ENCODE measurements around the gene ZNF384.

ZNF384 gene

GRCh38 chr12:6699259-6699988 lies 10.2 kb upstream of the ZNF384 start:
- no peak for DNase-seq

GRCh38 chr12:6698352-6699046 lies 9.3 kb upstream of the ZNF384 start:
- no peak for DNase-seq

DNA sequence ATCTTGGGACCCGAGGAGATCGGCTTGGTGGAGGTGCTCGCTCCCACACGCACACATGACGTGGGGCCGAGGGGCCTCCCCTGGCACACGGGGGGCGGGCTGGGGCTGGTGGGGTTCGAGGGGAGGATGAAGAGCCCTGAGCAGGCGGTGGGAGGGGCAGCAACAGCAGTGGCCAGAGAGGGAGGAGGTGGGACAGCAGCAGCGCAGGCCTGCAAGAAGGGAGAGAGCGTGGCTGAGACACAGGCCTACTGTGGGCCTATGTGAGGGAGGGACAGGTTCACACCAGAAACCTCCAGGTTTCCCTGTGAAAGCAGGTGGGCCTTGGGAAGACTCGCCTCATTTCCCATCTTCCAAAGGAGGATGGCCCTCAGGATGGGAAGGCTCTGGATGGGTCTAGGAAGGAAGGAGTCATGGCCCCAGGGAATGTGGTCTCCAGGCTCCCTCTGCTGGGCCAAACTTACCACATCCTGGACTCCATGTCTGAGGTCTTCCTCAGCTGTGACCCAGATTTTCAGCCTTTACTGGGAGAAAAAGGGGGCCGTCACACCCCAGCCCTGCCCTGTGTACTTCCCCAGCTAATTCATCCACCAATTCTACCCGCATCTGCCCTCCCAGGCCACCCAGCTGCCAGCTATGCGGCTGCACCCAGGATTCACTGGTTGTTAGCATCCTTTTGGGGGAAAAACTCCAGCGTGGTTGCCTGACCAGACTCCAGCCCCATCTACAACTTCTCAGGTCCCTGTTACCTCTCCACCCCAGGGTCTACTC lies 8.6 kb upstream of the ZNF384 start:
- no peak for DNase-seq

DNA sequence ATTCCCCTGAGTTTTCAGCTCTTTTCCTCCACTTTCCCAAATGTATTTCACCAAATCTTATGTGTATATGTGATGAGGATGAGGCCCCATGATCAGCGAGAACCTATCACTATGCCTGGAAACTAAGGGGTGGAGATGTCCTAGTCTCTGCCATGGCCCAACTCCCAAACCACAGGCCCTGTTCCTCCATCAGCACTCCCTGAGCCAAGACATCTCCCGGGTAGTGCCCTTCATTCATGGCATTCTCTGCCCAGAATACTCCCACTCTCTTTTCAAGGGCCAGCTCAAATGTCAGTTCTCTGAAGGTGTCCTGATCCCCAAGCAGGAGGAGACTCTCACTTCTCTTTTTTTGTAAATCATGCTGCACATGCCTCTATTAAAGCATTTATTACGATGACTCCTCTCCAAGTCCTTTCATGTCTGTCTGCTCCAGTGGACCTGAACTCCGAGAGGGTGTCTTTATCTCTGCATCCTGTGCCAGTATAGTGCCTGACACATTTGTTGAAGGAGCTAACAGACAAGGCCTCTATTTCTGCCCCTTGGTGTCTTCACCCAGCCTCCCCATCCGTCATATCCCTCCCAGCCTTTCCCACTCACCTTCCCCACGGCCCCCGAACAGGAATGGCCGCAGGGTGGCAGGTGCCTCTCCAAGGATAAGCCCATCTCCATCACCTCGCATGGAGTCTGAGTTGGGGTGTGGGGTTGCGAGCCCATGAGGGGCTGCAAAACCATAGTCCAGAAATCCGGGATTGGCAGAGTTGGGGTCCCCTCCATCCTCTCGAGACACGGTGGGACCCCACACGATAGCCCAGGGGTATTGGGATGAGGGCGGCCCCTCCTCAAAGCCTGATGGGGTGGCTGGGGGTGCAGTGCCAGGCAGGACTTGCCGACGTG lies 7.8 kb upstream of the ZNF384 start:
- DNase-seq: no peak

- DNase-seq: no peak
These were observed 6.3 kb upstream of the ZNF384 start for GRCh38 chr12:6695313-6696045.

- no peak for DNase-seq
These were observed 5.5 kb upstream of the ZNF384 start for GRCh38 chr12:6694701-6695100.

GRCh38 chr12:6693832-6694355 lies 4.7 kb upstream of the ZNF384 start:
- no peak for DNase-seq

- no peak for DNase-seq
These were observed 3.7 kb upstream of the ZNF384 start for GRCh38 chr12:6692888-6693287.

- DNase-seq: no peak
These were observed 2.3 kb upstream of the ZNF384 start for GRCh38 chr12:6691473-6691872.

DNA sequence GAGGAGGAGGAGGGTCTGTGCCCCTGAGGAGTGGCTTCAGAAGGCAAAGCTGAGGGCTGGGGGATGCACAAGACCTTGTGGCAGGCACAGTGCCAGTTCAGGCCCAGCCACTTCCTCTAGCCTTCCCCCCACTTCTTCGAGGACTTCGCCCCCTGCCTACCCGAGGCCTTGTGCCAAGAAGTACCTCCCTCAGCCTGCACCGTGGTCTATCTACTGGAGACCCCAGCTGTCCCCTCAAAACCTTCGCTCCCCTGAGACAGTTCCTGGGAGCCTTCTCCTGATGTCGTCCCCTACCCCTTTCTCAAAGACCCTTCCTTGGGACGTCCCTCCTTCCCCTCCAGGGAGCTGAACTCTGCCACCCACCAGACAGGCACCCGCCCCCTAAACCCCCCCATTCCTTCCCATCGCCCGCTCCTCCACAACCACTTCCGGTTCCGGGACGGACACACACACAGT lies 604 bp downstream of the ZNF384 start:
- no peak for DNase-seq

DNA sequence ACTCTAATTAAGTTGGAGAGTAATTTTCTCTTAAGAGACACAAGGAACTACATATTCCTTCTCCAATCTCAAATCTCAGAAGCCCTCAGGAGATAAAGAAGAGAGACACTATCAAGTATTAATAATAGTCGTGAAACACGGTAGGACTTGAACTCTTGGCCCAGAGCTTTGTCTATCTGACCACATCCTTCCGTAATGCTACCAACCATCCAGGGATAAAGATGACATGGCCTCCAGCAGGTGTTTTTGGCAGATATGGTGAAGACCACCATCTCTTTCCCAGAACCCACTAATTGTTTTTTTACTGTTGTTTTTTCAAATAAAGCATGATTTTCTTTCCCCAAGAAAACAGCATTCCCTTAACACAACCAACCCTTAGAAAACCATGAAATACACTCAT lies 3.4 kb downstream of the ZNF384 start:
- DNase-seq: no peak

- no peak for DNase-seq
These were observed 4.6 kb downstream of the ZNF384 start for GRCh38 chr12:6684609-6685008.

- no peak for DNase-seq
These were observed 12.2 kb downstream of the ZNF384 start for GRCh38 chr12:6676962-6677361.

DNA sequence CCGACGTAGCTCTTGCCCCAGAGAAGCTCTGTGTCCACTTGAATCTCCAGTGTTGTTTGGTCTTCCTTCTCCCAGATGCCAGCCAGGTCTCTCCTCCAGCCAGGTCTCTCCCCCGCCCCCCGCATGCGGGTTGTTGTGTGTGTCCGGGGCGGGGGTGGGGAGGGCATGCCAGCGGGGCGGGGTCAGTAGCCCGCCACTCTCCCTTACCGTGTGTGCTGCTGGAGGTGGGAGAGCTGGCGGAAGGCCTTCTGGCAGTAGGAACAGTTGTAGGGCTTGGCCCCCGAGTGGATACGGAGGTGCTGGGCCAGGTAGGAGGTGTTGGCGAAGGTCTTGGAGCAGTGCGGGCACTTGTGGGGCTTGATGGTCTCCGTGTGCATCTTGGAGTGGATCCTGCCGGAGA lies 17.0 kb downstream of the ZNF384 start:
- no peak for DNase-seq

- no peak for DNase-seq
These were observed 21.5 kb downstream of the ZNF384 start for GRCh38 chr12:6667559-6668210.

DNA sequence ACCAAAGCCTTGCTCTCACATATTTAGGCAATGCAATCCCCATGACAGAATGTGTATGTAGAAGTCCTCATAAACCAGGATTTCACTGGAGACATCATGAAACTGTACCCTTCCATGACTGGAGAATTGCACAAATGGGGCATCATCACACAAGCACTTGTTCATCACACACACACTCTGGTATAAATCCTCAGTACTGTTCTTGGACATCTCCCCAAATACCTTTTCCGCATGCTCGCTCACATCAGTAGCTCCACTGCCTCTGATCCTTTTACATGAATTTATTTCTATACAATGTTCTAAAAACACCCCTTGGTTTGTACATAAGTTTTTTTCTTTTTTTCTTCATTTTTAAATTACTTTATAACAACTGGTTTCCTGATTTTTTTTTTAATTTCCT lies 23.0 kb downstream of the ZNF384 start:
- no peak for DNase-seq

GRCh38 chr12:6664902-6665301 lies 24.3 kb downstream of the ZNF384 start:
- no peak for DNase-seq

- peak; percentile 96 for DNase-seq
These were observed 26.1 kb downstream of the ZNF384 start, which contains the start of gene ING4 for GRCh38 chr12:6662906-6663742. ING4 (minus strand) TSS chr12:6663119; CDS start chr12:6663101, 18 bp downstream.

GRCh38 chr12:6662602-6662905 lies 26.6 kb downstream of the ZNF384 start:
- DNase-seq: no peak

- no peak for DNase-seq
These were observed 35.2 kb downstream of the ZNF384 start for GRCh38 chr12:6653987-6654386.

All from NCI-H187 treated with DMSO at 0.1 percent for 48 hours (cell line).